ENCODE results near the gene CTDSPL2. TPM values are rescaled to one million over a fixed set of nuclear protein-coding genes. Genes with fewer than 3 reads are reported as not detected.

The CTDSPL2 gene
- total and polyA plus RNA-seq, 10 of the 15 experiments (the other 5 are each of a cell fraction or from before 2014, with no cell fraction given) = 10.7 to 77.1 (median 44.9) TPM

DNA sequence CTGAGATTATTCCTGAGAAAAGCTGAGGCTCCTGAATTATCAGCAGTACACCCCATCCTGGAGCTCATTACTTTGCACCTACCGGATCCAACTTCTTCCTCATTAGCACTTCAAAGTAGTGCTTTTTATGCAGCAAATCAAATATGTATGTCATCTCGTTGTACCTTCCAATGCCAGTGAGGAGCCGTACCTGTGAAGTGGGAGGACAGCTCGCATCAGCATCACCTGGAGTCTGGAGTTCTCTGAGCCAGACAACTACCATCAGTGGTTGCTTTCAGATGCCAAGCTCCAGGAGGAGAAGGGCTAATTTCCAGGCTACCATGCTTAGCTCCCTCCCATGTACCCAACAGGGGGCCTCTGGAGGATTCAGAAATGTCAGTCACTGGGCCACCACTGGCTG, 141.9 kb downstream of the CTDSPL2 start:
- ATAC-seq (no peak), FAIRE-seq (no peak), DNase-seq (ENCODE audit: low read depth, low spot score) (no peak)
- no peaks in the 10 kb centered on the region for H3K27me3 ChIP-seq (replicated peaks in 1 of 2; ENCODE audit: control insufficient read depth in 2 of 2, insufficient read depth in 2 of 2, low read length in 1 of 2)
- no peak overlapping the region for H3K27ac ChIP-seq (ENCODE audit: control insufficient read depth, insufficient read depth)
- in situ Hi-C loops (cut with MboI) = no loop called here
- CTCF ChIA-PET = no interaction called here
- H3K36me3 ChIP-seq (ENCODE audit: control insufficient read depth in 2 of 2, insufficient read depth in 2 of 2, low read length in 1 of 2) = peaks cover 21 to 41% of the 10 kb centered on the region in 2 experiments
- BruUV-seq (replicated peaks) = no TSS peak
- no peaks in the 10 kb centered on the region; the same call in 1 of the 2 replicates for H4K20me1 ChIP-seq (ENCODE audit: control insufficient read depth, insufficient read depth)
- no peak overlapping the region for H3K9ac ChIP-seq (ENCODE audit: control insufficient read depth, insufficient read depth, low read length)
- H3K79me2 ChIP-seq (ENCODE audit: control insufficient read depth, insufficient read depth, low read length) = no peaks in the 10 kb centered on the region
- POLR2A ChIA-PET = no interaction called here
- H3K9me3 ChIP-seq (replicated peaks; ENCODE audit: control insufficient read depth, insufficient read depth, low read length) = peaks cover 9% of the 10 kb centered on the region; the same call in 2 of the 3 replicates
- no peak overlapping the region for H3K4me3 ChIP-seq
- 87% methylated on average over 4 of the region's 4 CpGs for WGBS (ENCODE audit: insufficient coverage, insufficient replicate concordance, low lambda C conversion rate, missing lambda C conversion rate)
- no peak overlapping the region for H2AFZ ChIP-seq (ENCODE audit: control insufficient read depth, low read depth, low read length)
- H3K4me1 ChIP-seq (ENCODE audit: control insufficient read depth, insufficient read depth, low read length) = no peaks in the 10 kb centered on the region
- SMC1A ChIA-PET (ENCODE audit: uncharacterized antibody, unreplicated experiment) = interaction anchor here (1.7 kb wide), 1 partner anchor 9 kb away, joined by 4 read pairs; no protein-coding TSS in a partner anchor
- intact Hi-C loops (cut with micrococcal nuclease; ENCODE audit: unreplicated experiment) = no loop called here
- H3K4me2 ChIP-seq (ENCODE audit: control insufficient read depth, insufficient read depth) = no peak overlapping the region
- RAD21 ChIA-PET (ENCODE audit: unreplicated experiment) = interaction anchor here (0.9 to 1.5 kb wide), 2 partner anchors 8 to 167 kb away, joined by 4 to 5 read pairs; partner anchors contain the start of gene TRIM69
- TF ChIP-seq BCL11A (IDR thresholded peaks at IDR 0.05; ENCODE audit: low read depth, low read length) = no peak
- no peak for TF ChIP-seq RUNX3 (IDR thresholded peaks at IDR 0.05; ENCODE audit: low read length)
- TF ChIP-seq RAD51 (IDR thresholded peaks at IDR 0.05) = no peak
- TF ChIP-seq, protein P1, sequence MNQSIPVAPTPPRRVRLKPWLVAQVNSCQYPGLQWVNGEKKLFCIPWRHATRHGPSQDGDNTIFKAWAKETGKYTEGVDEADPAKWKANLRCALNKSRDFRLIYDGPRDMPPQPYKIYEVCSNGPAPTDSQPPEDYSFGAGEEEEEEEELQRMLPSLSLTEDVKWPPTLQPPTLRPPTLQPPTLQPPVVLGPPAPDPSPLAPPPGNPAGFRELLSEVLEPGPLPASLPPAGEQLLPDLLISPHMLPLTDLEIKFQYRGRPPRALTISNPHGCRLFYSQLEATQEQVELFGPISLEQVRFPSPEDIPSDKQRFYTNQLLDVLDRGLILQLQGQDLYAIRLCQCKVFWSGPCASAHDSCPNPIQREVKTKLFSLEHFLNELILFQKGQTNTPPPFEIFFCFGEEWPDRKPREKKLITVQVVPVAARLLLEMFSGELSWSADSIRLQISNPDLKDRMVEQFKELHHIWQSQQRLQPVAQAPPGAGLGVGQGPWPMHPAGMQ (IDR thresholded peaks at IDR 0.05; ENCODE audit: borderline replicate concordance) = no peak
- TF ChIP-seq POLR2AphosphoS2 (IDR thresholded peaks at IDR 0.05; ENCODE audit: low read depth, low read length) = no peak
- TF ChIP-seq KLF5 (IDR thresholded peaks at IDR 0.05; ENCODE audit: partially characterized antibody) = no peak
- no peak for TF ChIP-seq MEF2A (IDR thresholded peaks at IDR 0.05; ENCODE audit: insufficient read depth, low read depth, low read length)
- TF ChIP-seq ZNF384 (IDR thresholded peaks at IDR 0.05; ENCODE audit: borderline replicate concordance, low read depth, low read length) = no peak

Measured in GM12878 (cell line).